Natural killer cell treated with Interleukin-12 subunit alpha and Interleukin-12 subunit beta and Interleukin-15 and Interleukin-18, amount 100 ng/mL, for 72 hours (primary cell): ENCODE data around the gene MAP7. TPM values are rescaled to one million over a fixed set of nuclear protein-coding genes. Genes with fewer than 3 reads are reported as not detected.
A peak's percentile ranks its signal among the peaks of the same experiment; 100 is the strongest.
"Not testable (repeated sequence)": the region's sequence is repeated elsewhere in the genome, so short reads cannot be mapped to it uniquely, and the experiment has no call there.

Source experiments
- ATAC-seq, 2 donors: fragments of 150-1000 bp; cut with Tn5 transposase in 1 of 2; sonication (Bioruptor Pico), chemical (Tn5 transposase) in 1 of 2; 2 replicates each; pipeline ENCODE4 v1.10.0; 2021
- DNase-seq: peaks from one replicate; pipeline ENCODE4 v3.0.0; 2022; ENCODE audit warnings: low spot score
- H3K27ac Mint-ChIP-seq, 2 donors: 1 replicate in 1 of 2; 2 replicates in 1 of 2; pipeline ENCODE4 v1.8.0; 2022; ENCODE audit warnings: mixed read lengths in 2 of 2, mild to moderate bottlenecking in 1 of 2, moderate library complexity in 1 of 2
- H3K27me3 Mint-ChIP-seq, 2 donors: 1 replicate in 1 of 2; 2 replicates in 1 of 2; pipeline ENCODE4 v1.8.0; 2022; ENCODE audit warnings: mixed read lengths in 2 of 2
- H3K36me3 Mint-ChIP-seq: one replicate; pipeline ENCODE4 v1.8.0; 2022; ENCODE audit warnings: mixed read lengths
- H3K4me1 Mint-ChIP-seq, 2 donors: 1 replicate in 1 of 2; 2 replicates in 1 of 2; pipeline ENCODE4 v1.8.0; 2022; ENCODE audit warnings: low read depth in 2 of 2, mixed read lengths in 2 of 2, mild to moderate bottlenecking in 1 of 2
- H3K4me3 Mint-ChIP-seq: one replicate; pipeline ENCODE4 v1.8.0; 2022; ENCODE audit warnings: mixed read lengths
- H3K9me3 Mint-ChIP-seq: 2 replicates; pipeline ENCODE4 v1.8.0; 2022; ENCODE audit warnings: mixed read lengths
- total RNA-seq, 2 donors: library from RNA; stranded (reverse); gene quantifications; one replicate each; pipeline ENCODE4 v1.2.3, GENCODE V29; 2022

Gene MAP7
- total RNA-seq, 2 donors from 2014 or later = 0.73 to 0.83 TPM

- no peak overlapping the region for H3K27ac Mint-ChIP-seq
- no peak for DNase-seq
- H3K27me3 Mint-ChIP-seq = no peaks in the 10 kb centered on the region
- no peak overlapping the region for H3K4me3 Mint-ChIP-seq
- ATAC-seq = no peak
- H3K9me3 Mint-ChIP-seq = no peaks in the 10 kb centered on the region
- H3K36me3 Mint-ChIP-seq = no peaks in the 10 kb centered on the region
- H3K4me1 Mint-ChIP-seq = no peaks in the 10 kb centered on the region
These were observed 230.5 kb downstream of the MAP7 start for GRCh38 chr6:136319732-136320131.

GRCh38 chr6:136318676-136319075 lies 231.5 kb downstream of the MAP7 start:
- ATAC-seq = no peak
- no peaks in the 10 kb centered on the region for H3K36me3 Mint-ChIP-seq
- H3K4me1 Mint-ChIP-seq = no peaks in the 10 kb centered on the region
- H3K27me3 Mint-ChIP-seq = no peaks in the 10 kb centered on the region
- H3K9me3 Mint-ChIP-seq = no peaks in the 10 kb centered on the region
- H3K27ac Mint-ChIP-seq = no peak overlapping the region
- H3K4me3 Mint-ChIP-seq = no peak overlapping the region
- DNase-seq = no peak

GRCh38 chr6:136317971-136318370 lies 232.3 kb downstream of the MAP7 start:
- no peak overlapping the region for H3K27ac Mint-ChIP-seq
- no peaks in the 10 kb centered on the region for H3K9me3 Mint-ChIP-seq
- ATAC-seq = no peak
- no peaks in the 10 kb centered on the region for H3K4me1 Mint-ChIP-seq
- H3K27me3 Mint-ChIP-seq = peaks cover 0 to 3% of the 10 kb centered on the region in 2 donors
- H3K4me3 Mint-ChIP-seq = no peak overlapping the region
- no peak for DNase-seq
- H3K36me3 Mint-ChIP-seq = no peaks in the 10 kb centered on the region

GRCh38 chr6:136317021-136317694 lies 233.1 kb downstream of the MAP7 start:
- Mint-ChIP-seq H3K9me3 (no peaks in the 10 kb centered on the region), H3K4me3 (no peak overlapping the region), H3K4me1 (no peaks in the 10 kb centered on the region), H3K27ac (no peak overlapping the region), H3K36me3 (no peaks in the 10 kb centered on the region), H3K27me3 (peaks cover 0 to 3% of the 10 kb centered on the region in 2 donors)
- DNase-seq (no peak), ATAC-seq (peak; percentile 62 to 64)

GRCh38 chr6:136315594-136315993 lies 234.6 kb downstream of the MAP7 start:
- no peak for ATAC-seq
- H3K27me3 Mint-ChIP-seq = peaks cover 0 to 3% of the 10 kb centered on the region in 2 donors
- no peaks in the 10 kb centered on the region for H3K36me3 Mint-ChIP-seq
- no peak for DNase-seq
- H3K4me1 Mint-ChIP-seq = no peaks in the 10 kb centered on the region
- H3K9me3 Mint-ChIP-seq = no peaks in the 10 kb centered on the region
- no peak overlapping the region for H3K27ac Mint-ChIP-seq
- no peak overlapping the region for H3K4me3 Mint-ChIP-seq

- H3K9me3 Mint-ChIP-seq = no peaks in the 10 kb centered on the region
- H3K4me1 Mint-ChIP-seq = no peaks in the 10 kb centered on the region
- peaks cover 0 to 3% of the 10 kb centered on the region in 2 donors for H3K27me3 Mint-ChIP-seq
- ATAC-seq (no peak), DNase-seq (no peak)
- no peak overlapping the region for H3K27ac Mint-ChIP-seq
- H3K36me3 Mint-ChIP-seq = no peaks in the 10 kb centered on the region
- no peak overlapping the region for H3K4me3 Mint-ChIP-seq
These were observed 237.2 kb downstream of the MAP7 start for GRCh38 chr6:136312975-136313374.

- H3K36me3 Mint-ChIP-seq = no peaks in the 10 kb centered on the region
- H3K4me3 Mint-ChIP-seq = no peak overlapping the region
- ATAC-seq = no peak
These were observed 240.4 kb downstream of the MAP7 start for GRCh38 chr6:136309729-136310311.

GRCh38 chr6:136309171-136309570 lies 241.1 kb downstream of the MAP7 start:
- no peaks in the 10 kb centered on the region for H3K36me3 Mint-ChIP-seq
- no peaks in the 10 kb centered on the region for H3K9me3 Mint-ChIP-seq
- no peak for DNase-seq
- H3K4me3 Mint-ChIP-seq = no peak overlapping the region
- no peak overlapping the region for H3K27ac Mint-ChIP-seq
- H3K4me1 Mint-ChIP-seq = no peaks in the 10 kb centered on the region
- H3K27me3 Mint-ChIP-seq = peaks cover 0 to 3% of the 10 kb centered on the region in 2 donors
- no peak for ATAC-seq

More at GRCh38 chr6:136309729-136310311, 240.4 kb downstream of the MAP7 start:
- Mint-ChIP-seq H3K9me3 (no peaks in the 10 kb centered on the region), H3K27me3 (peaks cover 0 to 3% of the 10 kb centered on the region in 2 donors), H3K27ac (no peak overlapping the region), H3K4me1 (no peaks in the 10 kb centered on the region)
- DNase-seq = no peak

GRCh38 chr6:136308469-136308868 lies 241.8 kb downstream of the MAP7 start:
- DNase-seq, H3K27ac Mint-ChIP-seq, H3K4me3 Mint-ChIP-seq, ATAC-seq, H3K4me1 Mint-ChIP-seq, H3K9me3 Mint-ChIP-seq, H3K36me3 Mint-ChIP-seq, H3K27me3 Mint-ChIP-seq: not testable (repeated sequence)

- no peak overlapping the region for H3K27ac Mint-ChIP-seq
- no peak overlapping the region for H3K4me3 Mint-ChIP-seq
These were observed 242.9 kb downstream of the MAP7 start for GRCh38 chr6:136307351-136307750.

GRCh38 chr6:136306466-136306865 lies 243.8 kb downstream of the MAP7 start:
- ATAC-seq = no peak
- no peaks in the 10 kb centered on the region for H3K9me3 Mint-ChIP-seq

More at GRCh38 chr6:136307351-136307750, 242.9 kb downstream of the MAP7 start:
- Mint-ChIP-seq H3K4me1 (no peaks in the 10 kb centered on the region), H3K36me3 (no peaks in the 10 kb centered on the region), H3K27me3 (no peaks in the 10 kb centered on the region), H3K9me3 (no peaks in the 10 kb centered on the region)
- ATAC-seq (no peak), DNase-seq (no peak)

GRCh38 chr6:136304410-136304809 lies 245.8 kb downstream of the MAP7 start:
- H3K9me3 Mint-ChIP-seq = no peaks in the 10 kb centered on the region
- no peak overlapping the region for H3K27ac Mint-ChIP-seq
- H3K4me1 Mint-ChIP-seq = no peaks in the 10 kb centered on the region
- ATAC-seq (no peak), DNase-seq (no peak)
- H3K36me3 Mint-ChIP-seq = no peaks in the 10 kb centered on the region
- H3K4me3 Mint-ChIP-seq = no peak overlapping the region
- H3K27me3 Mint-ChIP-seq = no peaks in the 10 kb centered on the region

More at GRCh38 chr6:136306466-136306865, 243.8 kb downstream of the MAP7 start:
- no peaks in the 10 kb centered on the region for H3K36me3 Mint-ChIP-seq
- no peak overlapping the region for H3K4me3 Mint-ChIP-seq
- no peaks in the 10 kb centered on the region for H3K4me1 Mint-ChIP-seq
- H3K27me3 Mint-ChIP-seq = no peaks in the 10 kb centered on the region
- H3K27ac Mint-ChIP-seq = no peak overlapping the region
- no peak for DNase-seq

- no peaks in the 10 kb centered on the region for H3K36me3 Mint-ChIP-seq
- DNase-seq = no peak
- ATAC-seq = no peak
- H3K9me3 Mint-ChIP-seq = no peaks in the 10 kb centered on the region
- no peak overlapping the region for H3K4me3 Mint-ChIP-seq
- H3K27ac Mint-ChIP-seq = no peak overlapping the region
- H3K27me3 Mint-ChIP-seq = no peaks in the 10 kb centered on the region
- no peaks in the 10 kb centered on the region for H3K4me1 Mint-ChIP-seq
These were observed 246.7 kb downstream of the MAP7 start for GRCh38 chr6:136303516-136303915.

- H3K4me1 Mint-ChIP-seq = peaks cover 11 to 24% of the 10 kb centered on the region in 2 donors
- ATAC-seq = no peak
- no peaks in the 10 kb centered on the region for H3K9me3 Mint-ChIP-seq
- no peak overlapping the region for H3K27ac Mint-ChIP-seq
- H3K4me3 Mint-ChIP-seq = no peak overlapping the region
- peaks cover 1% of the 10 kb centered on the region for H3K36me3 Mint-ChIP-seq
- no peaks in the 10 kb centered on the region for H3K27me3 Mint-ChIP-seq
- no peak for DNase-seq
These were observed 255.6 kb downstream of the MAP7 start for GRCh38 chr6:136294621-136295020.
